ENCODE results near the gene S100A7A. TPM values are rescaled to one million over a fixed set of nuclear protein-coding genes. Genes with fewer than 3 reads are reported as not detected.
A peak's percentile ranks its signal among the peaks of the same experiment; 100 is the strongest.

The S100A7A gene
- polyA plus RNA-seq, 3 donors: not detected

DNA sequence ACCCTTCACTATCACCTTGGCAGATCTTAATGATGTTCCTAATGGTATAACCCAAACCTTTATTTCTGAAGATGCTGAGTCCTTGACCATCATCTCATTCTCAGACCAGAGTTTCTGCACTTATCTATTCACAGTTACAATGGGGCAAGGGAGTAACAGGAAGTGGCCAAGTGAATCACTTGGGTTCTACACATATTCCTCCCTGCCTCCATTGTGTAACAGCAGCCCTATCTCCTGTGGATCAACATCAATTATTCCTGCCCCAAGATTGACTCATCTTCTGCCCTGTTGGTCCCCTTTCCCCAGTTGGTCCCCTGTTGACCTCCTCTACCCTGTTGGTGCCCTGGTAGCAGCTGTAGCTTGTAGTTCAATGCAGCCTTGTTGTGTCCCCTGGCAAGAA, 54.4 kb downstream of the S100A7A start:
- H3K4me1 Mint-ChIP-seq: peaks cover 9% of the 10 kb centered on the region
- Histone ChIP-seq H3K36me3 (replicated peaks in 1 of 2; ENCODE audit: control insufficient read depth in 1 of 2, insufficient read depth in 2 of 2, low read length in 2 of 2) (no peaks in the 10 kb centered on the region), H2AFZ (ENCODE audit: insufficient read depth, low read depth, low read length, poor library complexity, severe bottlenecking) (no peak overlapping the region), H3K9me3 (replicated peaks in 1 of 2; ENCODE audit: control insufficient read depth in 1 of 2, insufficient read depth in 1 of 2, low read length in 2 of 2) (peaks cover 26 to 32% of the 10 kb centered on the region in 2 donors), H3K27ac (ENCODE audit: low read depth in 1 of 2, low read length in 2 of 2) (no peak overlapping the region), H4K20me1 (ENCODE audit: insufficient read depth, low read length) (no peaks in the 10 kb centered on the region), H3K4me1 (ENCODE audit: control insufficient read depth in 1 of 2, insufficient read depth in 2 of 2, low read length in 2 of 2) (peaks cover 0 to 9% of the 10 kb centered on the region in 2 donors), H3K9ac (ENCODE audit: insufficient read depth, low read length, poor library complexity, severe bottlenecking) (no peak overlapping the region), H3K79me2 (ENCODE audit: insufficient read depth, low read length) (no peaks in the 10 kb centered on the region), H3K4me3 (replicated peaks in 1 of 3; ENCODE audit: low read depth in 2 of 3, low read length in 3 of 3) (no peak overlapping the region), H3K4me2 (replicated peaks; ENCODE audit: extremely low read depth, low read length, poor library complexity, severe bottlenecking) (no peak overlapping the region), H3K27me3 (ENCODE audit: control insufficient read depth in 2 of 2, insufficient read depth in 2 of 2, low read length in 2 of 2) (no peaks in the 10 kb centered on the region)
- no peak overlapping the region for H3K27ac Mint-ChIP-seq
- intact Hi-C loops (cut with micrococcal nuclease): no loop called here
- DNase-seq: peak; percentile 13 to 41 (median 13)
- TF ChIP-seq, protein P1, sequence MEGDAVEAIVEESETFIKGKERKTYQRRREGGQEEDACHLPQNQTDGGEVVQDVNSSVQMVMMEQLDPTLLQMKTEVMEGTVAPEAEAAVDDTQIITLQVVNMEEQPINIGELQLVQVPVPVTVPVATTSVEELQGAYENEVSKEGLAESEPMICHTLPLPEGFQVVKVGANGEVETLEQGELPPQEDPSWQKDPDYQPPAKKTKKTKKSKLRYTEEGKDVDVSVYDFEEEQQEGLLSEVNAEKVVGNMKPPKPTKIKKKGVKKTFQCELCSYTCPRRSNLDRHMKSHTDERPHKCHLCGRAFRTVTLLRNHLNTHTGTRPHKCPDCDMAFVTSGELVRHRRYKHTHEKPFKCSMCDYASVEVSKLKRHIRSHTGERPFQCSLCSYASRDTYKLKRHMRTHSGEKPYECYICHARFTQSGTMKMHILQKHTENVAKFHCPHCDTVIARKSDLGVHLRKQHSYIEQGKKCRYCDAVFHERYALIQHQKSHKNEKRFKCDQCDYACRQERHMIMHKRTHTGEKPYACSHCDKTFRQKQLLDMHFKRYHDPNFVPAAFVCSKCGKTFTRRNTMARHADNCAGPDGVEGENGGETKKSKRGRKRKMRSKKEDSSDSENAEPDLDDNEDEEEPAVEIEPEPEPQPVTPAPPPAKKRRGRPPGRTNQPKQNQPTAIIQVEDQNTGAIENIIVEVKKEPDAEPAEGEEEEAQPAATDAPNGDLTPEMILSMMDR (IDR thresholded peaks at IDR 0.05): no peak
- H3K9me3 Mint-ChIP-seq: peaks cover 15 to 40% (median 31%) of the 10 kb centered on the region in 7 donors
- no peak overlapping the region for H3K4me3 Mint-ChIP-seq
- peaks cover 0 to 5% of the 10 kb centered on the region in 2 donors for H3K36me3 Mint-ChIP-seq
- peaks cover 4 to 15% (median 6%) of the 10 kb centered on the region in 3 donors for H3K27me3 Mint-ChIP-seq (ENCODE audit: low read depth in 3 of 3)

Small RNAs within 50 kb of the gene (small RNA-seq; reads per million reads assigned to genes)
- not detected for gene S100A15A (ENCODE audit: insufficient read length, low read depth)

Other genes starting within 250 kb of the S100A7A start
- not detected for gene LELP1, start 213.1 kb upstream of the S100A7A start, polyA plus RNA-seq
- gene PRR9, start 198.9 kb upstream of the S100A7A start, polyA plus RNA-seq: not detected
- not detected for gene LORICRIN, start 156.8 kb upstream of the S100A7A start, polyA plus RNA-seq
- not detected for gene PGLYRP3, start 103.6 kb upstream of the S100A7A start, polyA plus RNA-seq
- not detected for gene PGLYRP4, start 67.7 kb upstream of the S100A7A start, polyA plus RNA-seq
- gene S100A9, start 58.7 kb upstream of the S100A7A start, polyA plus RNA-seq: over 10,000 TPM; 20,498 to 43,602 (median 40,800) TPM
- gene S100A12, start 40.9 kb upstream of the S100A7A start, polyA plus RNA-seq: 1,000 to 10,000 TPM; 1,275 to 2,834 (median 2,543) TPM
- over 10,000 TPM in 2 of 3 donors, 1,000 to 10,000 TPM in 1; 4,193 to 30,135 (median 27,689) TPM for gene S100A8, start 25.4 kb upstream of the S100A7A start, polyA plus RNA-seq
- gene S100A7, start 44.1 kb downstream of the S100A7A start, polyA plus RNA-seq: not detected
- gene S100A6, start 119.5 kb downstream of the S100A7A start, polyA plus RNA-seq: 1,000 to 10,000 TPM; 1,242 to 5,004 (median 4,414) TPM
- gene S100A5, start 124.4 kb downstream of the S100A7A start, polyA plus RNA-seq: 1 to 10 TPM in 2 of 3 donors, not detected in 1; 1.4 to 2.1 TPM
- gene S100A4, start 129.3 kb downstream of the S100A7A start, polyA plus RNA-seq: 1,000 to 10,000 TPM; 4,538 to 7,344 (median 6,092) TPM
- under 1 TPM in 2 of 3 donors, not detected in 1; 0.31 to 0.54 TPM for gene S100A3, start 132.7 kb downstream of the S100A7A start, polyA plus RNA-seq
- under 1 TPM in 1 of 3 donors, not detected in 2; 0.32 TPM for gene S100A2, start 149.3 kb downstream of the S100A7A start, polyA plus RNA-seq
- gene S100A16, start 196.6 kb downstream of the S100A7A start, polyA plus RNA-seq: not detected
- under 1 TPM in 1 of 3 donors, not detected in 2; 0.08 TPM for gene S100A14, start 199.8 kb downstream of the S100A7A start, polyA plus RNA-seq
- gene S100A13, start 211.0 kb downstream of the S100A7A start, polyA plus RNA-seq: 10 to 100 TPM in 1 of 3 donors, 1 to 10 TPM in 2; 2.5 to 13.9 (median 2.6) TPM
- not detected for gene S100A1, start 211.9 kb downstream of the S100A7A start, polyA plus RNA-seq
- 10 to 100 TPM; 28.1 to 56.2 (median 38.2) TPM for gene CHTOP, start 217.5 kb downstream of the S100A7A start, polyA plus RNA-seq
- 100 to 1,000 TPM in 2 of 3 donors, 10 to 100 TPM in 1; 30.7 to 141 (median 135) TPM for gene SNAPIN, start 242.2 kb downstream of the S100A7A start, polyA plus RNA-seq

Data from CD14-positive monocyte (primary cell).